Stimulated activated naive CD4-positive, alpha-beta T cell treated with Interleukin-2 at 50 U/mL for 16 hours (primary cell): ENCODE measurements around the gene PALS1.

Experiments
- DNase-seq: peaks from one replicate; lab custom pipeline; 2025; lab: John Stamatoyannopoulos, UW

The PALS1 gene

DNA sequence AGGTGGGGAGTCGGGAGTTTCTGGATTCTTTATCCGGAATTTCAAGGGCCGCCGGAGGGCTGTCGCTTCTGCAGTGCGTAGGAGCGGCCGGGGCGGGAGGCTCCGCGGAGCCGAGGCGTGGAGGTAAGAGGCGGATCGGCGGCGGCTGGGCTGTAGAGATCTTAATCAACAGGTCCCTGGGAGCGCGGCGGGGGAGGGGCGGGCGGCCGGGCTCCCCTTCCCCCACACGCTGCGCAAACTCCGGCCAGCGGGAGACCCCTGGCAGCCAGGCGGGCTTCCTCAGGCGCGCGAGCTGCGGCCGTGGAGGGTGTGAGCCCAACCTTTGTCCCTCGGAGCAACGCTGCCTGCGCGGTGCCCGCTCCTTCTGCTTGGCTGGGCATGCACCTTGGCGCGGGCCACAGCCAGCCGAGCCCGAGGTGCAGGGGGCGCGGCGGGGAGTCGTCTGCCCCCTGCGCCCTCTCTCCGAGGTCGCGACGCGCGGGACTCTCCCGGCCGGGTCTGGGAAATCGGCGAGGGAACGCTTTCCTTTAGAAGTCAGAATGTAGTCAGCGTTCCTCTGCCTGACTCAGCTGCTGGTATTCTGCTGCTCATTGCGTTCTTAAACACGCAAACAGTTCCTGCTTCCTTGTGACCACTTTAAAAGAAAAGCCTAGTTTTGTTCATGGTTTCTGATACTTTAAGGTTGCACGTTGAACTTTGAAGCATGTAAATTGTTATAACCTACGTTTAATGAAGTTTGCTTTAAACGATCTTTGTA, at the start of gene PALS1:
TSS of gene PALS1 (plus strand) at position 25 of the 757 bp plus-strand sequence. CDS start 37,736 bp downstream, outside the sequence.
- DNase-seq, result peak; percentile 48

DNA sequence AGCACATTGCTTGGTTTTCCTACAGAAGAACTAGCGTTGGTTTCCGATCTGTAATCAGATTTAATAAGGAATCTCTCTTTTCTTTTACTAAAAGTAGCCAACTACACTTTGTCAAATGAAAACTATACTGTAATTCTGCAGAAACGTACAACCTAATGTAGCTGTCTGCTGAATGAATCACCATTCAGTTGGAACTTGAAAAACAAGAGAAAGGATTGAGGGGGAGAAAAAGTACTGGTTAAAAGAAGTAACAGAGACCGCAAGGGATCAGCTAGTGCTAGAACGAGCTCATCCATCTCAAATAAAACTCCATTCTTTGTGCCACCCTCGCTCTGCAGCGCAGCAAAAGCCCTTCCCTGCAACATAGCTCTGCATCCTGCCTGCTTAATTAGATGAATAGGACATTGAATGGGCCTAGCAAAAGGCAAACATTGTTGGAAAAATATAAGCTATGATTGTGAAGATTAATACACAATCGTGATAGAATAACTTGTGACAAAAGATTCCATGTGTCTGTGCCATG, 49.4 kb upstream of the PALS1 start:
- DNase-seq, result no peak

DNA sequence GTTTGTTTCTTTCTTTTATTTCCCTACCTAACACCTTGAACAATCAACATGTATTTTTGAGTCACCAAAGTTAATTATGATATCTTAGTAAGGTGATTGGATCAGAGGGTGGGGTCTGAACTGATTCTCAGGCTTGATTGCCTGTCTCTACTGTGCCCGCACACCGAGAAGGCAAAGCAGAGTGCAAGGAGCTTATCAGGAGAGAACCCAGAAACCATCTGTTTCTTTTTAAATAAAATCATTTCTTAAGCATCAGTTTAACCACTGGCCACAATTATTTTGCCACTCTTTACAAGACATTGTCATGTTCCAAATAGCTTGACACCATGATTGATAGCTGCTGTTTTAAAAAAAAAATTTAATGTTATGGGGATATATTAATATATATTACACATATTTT, 48.9 kb upstream of the PALS1 start:
- DNase-seq, result no peak

DNA sequence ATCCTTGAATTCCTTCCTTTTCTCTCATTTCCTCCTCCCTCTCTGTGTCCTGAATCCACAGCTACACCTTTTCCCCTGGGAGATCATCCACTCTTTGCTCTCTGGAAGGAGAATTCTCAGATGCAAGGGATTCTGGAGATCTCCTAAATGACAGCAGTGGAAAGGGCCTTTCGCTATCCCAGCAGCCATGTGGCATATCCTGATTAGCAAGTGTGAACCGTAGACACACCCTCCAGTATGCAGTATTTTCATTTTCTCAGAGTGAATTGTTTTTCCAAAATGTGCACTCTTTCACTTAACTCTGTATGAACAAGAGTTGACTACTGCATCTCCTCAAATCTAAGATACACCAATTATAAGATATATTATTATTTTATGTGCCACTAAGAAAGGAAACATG, 46.0 kb upstream of the PALS1 start:
- DNase-seq, result no peak

DNA sequence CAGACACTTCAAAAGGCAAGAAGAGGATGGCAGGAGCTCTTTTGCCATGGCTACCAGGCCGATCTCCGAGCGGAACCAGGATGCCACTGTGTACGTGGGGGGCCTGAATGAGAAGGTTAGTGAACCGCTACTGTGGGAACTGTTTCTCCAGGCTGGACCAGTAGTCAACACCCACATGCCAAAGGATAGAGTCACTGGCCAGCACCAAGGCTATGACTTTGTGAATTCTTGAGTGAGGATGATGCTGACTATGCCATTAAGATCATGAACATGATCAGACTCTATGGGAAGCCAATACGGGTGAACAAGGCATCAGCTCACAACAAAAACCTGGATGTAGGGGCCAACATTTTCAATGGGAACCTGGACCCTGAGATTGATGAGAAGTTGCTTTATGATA, 42.2 kb upstream of the PALS1 start:
- no peak for DNase-seq

DNA sequence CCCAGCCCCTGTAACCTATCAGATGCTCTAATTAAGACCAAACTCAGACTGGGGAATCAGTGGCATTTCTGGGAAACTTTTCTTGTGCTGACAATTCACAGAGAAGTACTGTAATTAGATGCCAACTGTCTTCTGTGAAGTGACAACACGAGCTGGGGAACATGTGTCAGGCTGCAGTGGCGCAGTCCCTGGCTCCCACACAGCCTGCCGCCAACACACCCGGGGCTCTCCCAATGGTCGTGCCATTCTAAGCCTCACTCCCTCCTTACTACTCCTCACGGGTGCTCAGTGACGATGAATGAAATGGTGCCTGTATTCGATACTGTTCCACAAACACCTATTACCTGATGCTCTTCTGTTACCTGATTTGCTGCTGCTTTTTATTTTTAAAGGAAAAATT, 33.4 kb upstream of the PALS1 start:
- DNase-seq, result no peak

DNA sequence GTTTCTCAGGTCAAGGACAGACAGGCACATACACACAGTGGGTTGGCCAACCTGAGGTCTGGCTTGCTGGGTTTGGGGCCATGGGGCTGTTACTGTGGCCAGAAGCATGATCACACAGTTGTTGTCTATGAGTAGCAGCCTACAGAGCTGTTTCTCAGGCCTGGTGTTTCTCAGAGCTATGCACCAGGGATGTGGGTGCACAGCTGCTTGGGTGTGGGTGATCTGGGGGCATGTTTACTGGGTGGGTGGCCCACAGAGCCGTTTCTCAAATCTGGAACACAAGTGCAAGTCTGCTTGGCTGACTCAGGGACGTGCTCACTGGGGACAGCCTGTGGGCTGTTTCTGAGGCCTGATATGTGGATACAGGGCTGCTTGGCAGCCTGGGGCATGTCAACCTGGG, 23.1 kb upstream of the PALS1 start:
- DNase-seq, result no peak

DNA sequence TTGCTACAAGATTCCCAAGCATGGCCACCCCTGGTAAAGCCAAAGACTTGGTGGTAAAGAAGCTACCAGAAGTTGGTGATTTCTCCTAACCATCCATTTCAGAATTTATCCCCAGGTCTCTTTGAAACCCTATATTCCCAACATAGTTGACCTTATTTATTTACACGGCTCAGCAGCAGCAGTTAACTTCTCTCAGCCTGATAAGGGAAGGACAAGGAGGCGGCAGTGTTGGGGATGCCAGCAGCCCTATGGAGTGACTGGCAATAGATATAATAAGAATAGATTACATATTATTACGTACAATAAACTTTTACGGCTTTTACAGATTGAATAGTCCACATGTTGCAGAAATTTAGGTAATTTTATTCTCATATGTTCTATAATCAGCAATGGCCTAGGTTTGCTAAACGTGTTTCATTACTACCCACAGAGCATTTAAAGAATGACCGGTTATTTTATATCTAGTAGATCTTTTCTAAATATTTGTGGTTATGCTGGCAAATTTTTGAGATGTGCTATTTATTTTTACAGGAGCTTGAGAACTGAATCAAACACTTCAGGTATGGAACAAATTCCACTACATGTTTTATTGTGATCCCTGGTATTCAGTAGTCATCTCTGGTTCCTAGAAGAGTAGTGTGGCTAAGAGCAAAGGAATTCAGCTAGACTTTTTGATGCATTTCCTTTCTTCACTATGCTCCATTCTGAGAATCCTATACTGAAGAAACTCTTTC, 19.8 kb upstream of the PALS1 start:
- DNase-seq, result no peak

DNA sequence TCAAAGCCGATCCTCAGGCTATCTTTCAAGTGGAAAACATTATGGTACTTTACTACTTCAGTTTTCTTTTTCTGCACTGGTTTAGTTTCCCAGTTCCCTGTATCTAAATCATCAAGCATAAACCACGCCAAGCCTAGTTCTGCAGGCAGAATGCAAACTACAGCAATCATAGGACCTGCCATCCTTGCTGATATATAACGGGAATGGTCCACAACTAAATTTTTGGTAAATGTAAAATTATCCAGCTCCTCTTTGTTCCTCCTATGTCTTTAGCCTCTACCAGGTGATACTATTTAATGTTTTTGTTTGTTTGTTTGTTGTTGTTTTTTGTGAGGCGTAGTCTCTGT, 19.3 kb upstream of the PALS1 start:
- no peak for DNase-seq

DNA sequence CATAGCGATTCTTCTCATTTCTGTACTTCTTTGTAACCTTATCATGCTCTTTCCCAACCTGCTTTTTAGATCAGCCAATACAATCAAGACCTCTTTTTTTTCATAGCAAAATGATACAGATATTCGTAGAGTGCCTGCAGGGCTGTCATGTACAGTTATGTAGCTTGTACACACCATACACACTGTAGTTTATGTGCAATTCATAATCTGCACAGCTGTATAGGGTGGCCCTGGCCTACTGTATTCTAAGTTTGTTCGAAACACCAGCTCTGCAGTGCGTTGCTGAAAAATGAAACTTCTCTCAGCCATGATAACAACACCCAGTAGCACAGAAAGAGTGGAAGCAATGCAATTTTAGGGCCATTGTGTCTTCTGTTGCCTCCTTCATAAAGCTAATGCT, 15.7 kb upstream of the PALS1 start:
- DNase-seq, result no peak

DNA sequence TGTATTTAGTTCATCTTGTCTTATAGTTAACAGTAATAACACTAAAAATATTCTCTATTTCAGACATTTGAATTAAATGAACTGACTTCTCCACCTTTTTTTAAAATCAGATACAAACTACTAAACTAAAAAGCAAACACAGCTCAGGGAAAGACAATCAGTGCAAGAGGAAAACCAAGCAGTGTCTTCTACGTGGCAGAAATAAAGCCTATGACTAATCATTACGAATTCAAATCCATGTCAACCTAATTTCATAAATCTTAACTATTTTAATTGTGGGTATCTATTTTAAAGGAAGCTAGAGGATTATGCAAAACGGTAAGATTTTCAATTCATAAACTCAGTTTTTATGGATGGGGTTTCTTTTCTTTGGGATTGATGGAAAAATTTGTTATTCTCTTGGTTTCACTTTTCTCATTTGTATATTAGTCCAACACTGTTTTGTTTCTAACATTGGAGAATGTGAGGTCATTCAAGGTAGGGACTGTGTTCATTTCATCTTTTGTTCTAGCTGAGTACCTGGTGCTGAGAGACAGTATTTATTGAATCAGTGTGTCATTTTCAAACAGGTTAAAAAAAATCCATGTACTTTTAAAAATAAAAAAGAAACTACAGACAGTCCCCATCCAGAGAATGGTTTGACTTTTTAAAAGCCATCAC, 12.8 kb upstream of the PALS1 start:
- no peak for DNase-seq

DNA sequence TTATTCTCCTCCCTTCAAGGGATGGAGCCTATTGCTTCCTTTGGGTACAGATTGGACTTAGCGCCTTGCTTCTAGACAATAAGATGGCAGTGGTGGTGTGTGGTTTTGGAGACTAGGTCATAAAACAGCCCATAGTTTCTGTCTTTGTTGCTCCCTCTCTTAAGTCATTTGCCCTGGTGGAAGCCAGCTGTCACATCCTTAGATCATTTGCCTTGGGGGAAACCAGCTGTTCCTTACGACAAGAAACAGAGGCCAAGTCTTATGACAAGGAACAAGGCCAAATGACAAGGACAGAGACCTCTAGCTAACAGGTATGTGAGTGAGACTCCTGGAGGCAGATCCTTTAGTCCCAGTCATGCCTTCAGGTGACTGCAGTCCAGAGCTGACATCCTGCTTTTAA, 9.2 kb upstream of the PALS1 start:
- no peak for DNase-seq

DNA sequence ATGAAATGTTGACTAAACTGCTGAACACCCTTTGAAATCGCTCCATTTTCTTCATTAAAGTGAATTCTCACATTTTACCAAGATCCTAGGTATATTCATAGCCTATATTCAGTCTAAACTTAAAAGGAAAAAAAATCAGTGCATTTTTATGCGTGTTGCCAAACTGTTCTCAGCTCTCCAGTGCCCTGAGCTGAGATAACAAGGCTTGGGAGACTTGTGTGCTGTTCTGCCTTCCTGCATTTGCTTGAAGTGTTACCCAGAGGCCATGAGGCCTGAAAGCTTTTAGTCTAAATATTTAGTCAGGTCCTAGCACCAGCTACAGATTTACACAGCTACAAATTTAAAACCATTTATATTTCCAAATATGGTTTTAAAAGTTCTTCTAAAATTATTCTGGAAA, 8.6 kb upstream of the PALS1 start:
- DNase-seq, result no peak

DNA sequence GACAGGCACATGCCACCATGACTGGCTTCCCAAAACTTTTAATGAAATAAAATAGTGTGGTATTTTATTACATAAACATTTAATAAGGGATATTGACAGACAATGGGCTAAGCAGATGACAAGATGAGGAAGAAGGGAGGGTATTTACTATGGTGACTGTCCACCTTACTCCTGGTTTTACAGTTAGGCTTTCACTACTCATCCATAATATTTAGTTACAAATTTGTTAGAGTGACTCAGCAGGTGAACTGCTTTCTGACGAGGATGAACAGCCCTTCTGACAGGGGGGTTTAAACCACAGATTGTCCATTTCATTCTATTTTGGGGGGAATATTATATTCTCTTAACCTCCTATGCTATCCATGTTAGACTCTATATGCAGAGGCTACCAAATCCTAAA, 3.6 kb upstream of the PALS1 start:
- no peak for DNase-seq

DNA sequence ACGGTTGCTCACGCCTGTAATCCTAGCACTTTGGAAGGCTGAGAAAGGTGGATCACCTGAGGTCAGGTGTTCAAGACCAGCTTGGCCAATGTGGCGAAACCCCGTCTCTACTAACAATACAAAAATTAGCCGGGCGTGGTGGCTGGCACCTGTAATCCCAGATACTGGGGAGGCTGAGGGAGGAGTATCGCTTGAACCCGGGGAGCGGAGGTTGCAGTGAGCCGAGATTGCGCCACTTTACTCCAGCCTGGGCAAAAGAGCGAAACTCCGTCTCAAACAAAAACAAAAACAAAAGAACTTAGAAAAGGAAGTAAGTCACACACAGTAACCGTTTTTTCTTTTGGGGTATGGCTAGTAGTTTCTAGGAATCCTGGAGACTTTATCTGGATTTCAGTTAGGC, 1.7 kb upstream of the PALS1 start:
- DNase-seq, result no peak

DNA sequence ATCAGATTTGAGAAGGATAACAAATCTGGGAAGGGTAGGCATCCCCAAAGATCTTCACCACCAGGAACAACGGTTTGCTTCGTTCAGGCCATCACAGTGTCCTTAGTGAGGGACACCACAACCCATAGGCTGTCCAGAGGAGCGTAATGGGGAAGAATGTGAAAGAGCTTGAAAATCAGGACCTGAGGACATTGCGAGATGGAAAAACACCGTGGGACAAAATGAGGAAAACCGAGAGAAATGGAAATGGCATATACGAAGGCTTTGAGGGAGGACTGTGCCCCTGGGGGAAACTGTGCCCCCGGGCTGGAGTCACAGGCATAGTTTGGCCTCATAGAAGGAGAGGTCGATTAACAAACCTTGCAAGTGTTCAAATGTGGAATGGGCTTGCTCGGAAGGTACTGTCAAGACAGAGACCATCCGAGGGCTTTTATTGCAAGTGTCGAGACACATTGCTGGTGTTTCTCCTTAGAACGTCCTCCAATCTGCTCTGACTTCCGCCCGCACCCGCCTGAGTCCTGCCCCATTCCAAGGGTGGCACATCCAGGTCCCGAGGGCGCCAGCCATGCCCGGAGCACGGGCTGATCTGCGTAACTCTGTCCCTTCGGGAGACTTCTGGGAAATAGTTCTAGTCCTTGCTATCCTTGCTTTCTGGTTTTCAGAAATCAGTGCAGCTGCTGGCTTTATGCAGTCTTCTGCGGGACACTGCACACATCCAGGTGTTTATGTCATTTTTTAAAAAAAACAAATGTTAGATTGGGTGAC, 885 bp upstream of the PALS1 start:
- peak; percentile 7 for DNase-seq

DNA sequence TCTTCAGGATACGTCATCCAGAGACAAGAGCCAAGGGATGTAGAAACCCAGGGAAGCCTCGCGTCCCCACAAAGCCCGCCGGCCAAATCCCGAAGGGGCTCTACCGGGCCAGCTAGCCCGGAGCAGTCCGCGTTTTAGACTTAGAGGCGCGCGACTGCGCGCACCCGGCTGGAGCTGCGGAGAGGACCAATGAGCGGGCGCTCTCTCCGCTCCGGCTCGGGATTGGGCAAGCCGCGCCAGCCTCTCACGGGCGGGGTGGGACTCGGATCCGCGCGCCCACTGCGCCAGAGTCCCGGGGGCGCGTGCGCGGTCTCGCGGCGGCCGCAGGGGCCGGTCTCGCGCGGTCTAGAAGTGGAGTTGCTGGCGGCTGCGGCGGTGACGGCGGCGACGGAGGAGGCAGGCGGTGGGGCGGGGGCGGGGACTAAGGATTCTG, 241 bp upstream of the PALS1 start:
- DNase-seq, result peak; percentile 94

DNA sequence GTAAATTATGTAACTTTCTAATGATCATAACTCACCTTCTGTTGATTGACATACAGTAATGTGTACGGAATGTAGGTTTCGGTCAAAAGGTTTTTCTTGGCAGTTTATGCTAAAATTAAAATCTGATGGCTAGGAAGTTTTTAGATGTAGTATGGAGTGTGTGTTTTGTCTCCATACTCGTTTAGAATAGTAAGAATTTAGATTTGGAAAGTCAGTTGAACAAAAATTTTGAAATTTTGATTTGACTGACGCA, 859 bp downstream of the PALS1 start:
- DNase-seq, result no peak

DNA sequence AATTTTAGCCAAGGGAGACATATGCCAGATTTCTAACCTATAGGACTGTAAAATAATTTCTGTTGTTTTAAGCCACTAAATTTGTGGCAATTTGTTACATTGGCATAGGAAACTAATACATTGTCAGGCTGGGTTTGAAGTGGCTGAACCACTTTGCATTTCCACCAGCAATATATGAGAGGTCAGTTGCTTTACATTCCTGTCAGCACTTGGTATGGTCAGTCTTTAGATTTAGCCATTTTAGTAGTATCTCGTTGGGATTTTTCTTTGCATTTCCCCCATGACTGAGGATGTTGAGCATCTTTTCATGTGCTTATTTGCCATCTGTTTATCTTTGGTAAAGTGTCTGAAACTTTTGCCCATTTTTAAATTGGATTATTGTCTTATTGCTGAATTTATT, 3.9 kb downstream of the PALS1 start:
- DNase-seq, result no peak

DNA sequence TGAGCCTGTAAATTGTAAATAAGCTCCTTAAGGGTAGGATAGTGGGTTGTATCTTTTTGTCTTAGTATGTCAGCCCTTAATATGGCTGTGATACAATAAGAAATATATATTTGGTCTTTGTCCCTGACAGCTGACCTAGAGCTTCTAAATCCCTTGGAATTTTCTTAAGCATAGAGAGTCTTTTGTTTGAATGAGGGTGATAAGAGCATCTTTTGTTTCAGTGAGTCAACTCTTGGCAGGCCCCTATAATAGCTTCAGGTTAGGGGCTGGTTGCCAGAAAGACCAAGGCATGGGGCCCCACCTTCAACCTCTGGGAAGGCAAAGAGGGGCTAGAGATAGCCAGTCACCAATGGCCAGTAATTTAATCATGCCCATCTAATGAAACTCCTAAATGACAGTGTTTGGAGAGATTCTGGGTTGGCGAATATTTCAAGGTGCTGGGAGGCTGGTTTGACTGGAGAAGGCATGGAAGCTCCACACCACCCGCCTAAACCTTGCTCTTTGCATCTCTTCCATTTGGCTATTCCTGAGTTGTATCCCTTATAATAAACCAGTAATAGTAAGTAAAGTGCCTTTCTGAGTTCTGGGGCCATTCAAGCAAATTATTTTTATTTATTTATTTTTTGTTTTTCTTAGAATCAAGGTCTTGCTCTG, 10.5 kb downstream of the PALS1 start:
- no peak for DNase-seq

DNA sequence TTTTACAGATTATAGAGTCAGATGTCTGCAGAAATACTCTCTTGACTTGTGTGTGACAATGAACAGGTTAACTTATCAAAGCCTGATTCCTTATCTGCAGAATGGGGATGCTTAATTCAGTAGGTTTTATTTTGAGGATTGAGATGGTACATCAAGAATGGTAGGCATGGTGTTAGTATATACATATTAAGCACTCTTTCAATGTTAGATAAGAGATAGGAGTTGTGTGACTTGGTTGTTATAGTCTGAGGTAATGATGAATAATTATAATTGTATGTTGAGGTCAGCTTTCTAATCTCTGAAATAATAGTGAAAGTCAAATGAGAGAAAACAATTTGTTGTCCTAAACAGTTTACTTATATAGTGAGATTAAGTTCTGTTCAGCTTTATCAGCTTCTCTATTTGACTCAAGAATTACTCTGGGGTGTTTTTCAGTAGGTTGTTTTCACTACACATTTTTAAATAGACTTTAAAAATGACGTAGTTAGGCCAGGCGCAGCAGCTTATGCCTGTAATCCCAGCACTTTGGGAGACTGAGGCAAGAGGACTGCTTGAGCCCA, 11.9 kb downstream of the PALS1 start:
- DNase-seq, result no peak

DNA sequence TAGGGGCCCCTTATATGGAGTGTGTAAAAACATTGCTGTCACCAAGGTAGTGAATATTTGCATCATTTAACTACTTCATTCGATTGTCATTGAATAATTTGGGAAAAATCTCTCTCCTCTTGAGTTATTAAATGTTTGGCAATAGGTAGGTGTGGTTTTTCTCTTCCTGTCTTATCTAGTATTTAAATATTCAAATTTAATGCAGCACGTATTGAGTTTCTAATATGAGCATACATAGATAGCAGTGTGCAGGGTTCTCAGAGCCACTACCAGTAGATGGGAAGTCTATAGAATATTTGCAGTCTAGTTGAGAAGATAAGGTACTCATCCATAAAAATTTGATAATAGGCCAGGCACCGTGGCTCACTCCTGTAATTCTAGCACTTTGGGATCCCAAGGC, 16.7 kb downstream of the PALS1 start:
- DNase-seq, result no peak
